Uterus (tissue), 4 donors: Measurements from ENCODE around the gene PRCP. TPM values are rescaled to one million over a fixed set of nuclear protein-coding genes. Genes with fewer than 3 reads are reported as not detected.

ENCODE experiments used
- DNase-seq, 2 donors: peaks; one replicate each; pipeline ENCODE4 v3.0.0-alpha.2; 2019 to 2020
- H3K27ac ChIP-seq, 2 donors: fragments of 200-600 bp; sonication (generic); 1 replicate in 1 of 2; 2 replicates in 1 of 2; pipeline ENCODE4 v1.5.1; 2016 to 2018
- H3K27me3 ChIP-seq, 2 donors: fragments of 200-600 bp; sonication (generic); one replicate each; pipeline ENCODE4 v1.5.1; 2018 to 2019; ENCODE audit warnings: control low read depth in 1 of 2
- H3K36me3 ChIP-seq, 2 donors: fragments of 200-600 bp; sonication (generic); one replicate each; pipeline ENCODE4 v1.5.1; 2019; ENCODE audit warnings: control low read depth in 1 of 2
- H3K4me1 ChIP-seq, 2 donors: fragments of 200-600 bp; sonication (generic); one replicate each; pipeline ENCODE4 v1.5.1; 2018 to 2019; ENCODE audit warnings: control low read depth in 1 of 2
- H3K4me3 ChIP-seq, 2 donors: fragments of 200-600 bp; sonication (generic); 1 replicate in 1 of 2; 2 replicates in 1 of 2; pipeline ENCODE4 v1.5.1; 2018 to 2019; ENCODE audit warnings: mild to moderate bottlenecking in 1 of 2
- H3K9me3 ChIP-seq, 2 donors: fragments of 200-600 bp; sonication (generic); one replicate each; pipeline ENCODE4 v1.5.1; 2019; ENCODE audit warnings: control low read depth in 1 of 2
- POLR2A ChIP-seq, 2 donors: fragments of 450-650 bp; IDR thresholded peaks; one replicate each; pipeline ENCODE4 v1.6.1; 2016; ENCODE audit warnings: antibody characterized with exemption in 2 of 2, mild to moderate bottlenecking in 1 of 2, moderate library complexity in 1 of 2
- intact Hi-C: fragments of 100-400 bp; cut with DNase I; formaldehyde crosslinking; loops from one replicate; pipeline ENCODE4 v1.15.1; 2023; ENCODE audit warnings: low total_unique reads
- total RNA-seq, 4 donors: library from RNA; depleted of rRNA in 3 of 4; stranded (reverse); fragments of >200 nt in 3 of 4; gene quantifications; one replicate each; pipeline versions ENCODE4 v1.1.0 to v1.2.4, GENCODE V29; 2014 to 2023
- TF ChIP-seq, protein P1 (sequence below), 4 experiments: fragments of 200-600 bp in 2 of 4; fragments of 450-650 bp in 2 of 4; sonication (generic) in 2 of 4; IDR thresholded peaks; one replicate each; pipeline ENCODE4 v1.5.1; 2016 to 2019; ENCODE audit warnings: antibody characterized with exemption in 4 of 4, mild to moderate bottlenecking in 2 of 4, moderate library complexity in 1 of 4
- donor health status: DM: yes; HTN: yes; CAD: no.

The PRCP gene
- total RNA-seq, 4 donors from 2014 or later = 59.9 to 206 (median 92.3) TPM

DNA sequence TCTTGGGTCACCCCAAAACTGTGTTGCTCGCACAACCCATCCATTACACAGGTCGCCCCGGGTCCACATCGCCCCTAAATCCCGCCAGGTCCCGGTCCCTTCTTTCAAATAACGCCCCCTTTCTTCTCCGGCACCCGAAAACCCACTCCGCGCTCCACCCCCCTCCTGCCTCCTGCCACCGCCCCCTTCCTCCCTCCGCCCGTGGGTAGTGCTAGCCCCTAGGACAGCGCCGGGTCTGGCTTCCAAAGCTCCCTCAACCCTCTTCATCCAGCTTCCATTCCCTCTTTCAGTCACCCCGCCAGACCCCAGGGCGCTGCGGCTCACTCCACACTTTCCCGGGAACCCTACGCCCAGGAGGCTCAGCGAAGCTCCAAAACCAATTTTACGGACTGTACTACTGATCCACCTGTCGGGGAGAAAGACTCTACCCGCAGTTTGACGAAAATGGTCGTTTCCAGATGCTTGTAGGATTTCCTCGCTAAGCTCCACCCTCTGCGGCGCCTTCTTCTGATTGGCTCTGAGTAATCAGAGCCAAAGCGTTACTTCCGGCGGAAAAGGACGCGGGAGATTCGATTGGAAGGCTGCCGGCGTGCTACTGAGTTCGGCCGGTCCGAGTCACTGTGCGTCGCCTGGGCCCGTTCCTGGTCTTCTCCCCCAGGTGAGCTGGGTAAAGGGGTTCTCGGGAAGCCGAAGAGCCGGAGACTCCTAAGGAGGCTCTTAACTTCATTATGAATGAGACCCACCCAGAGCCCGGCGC is 1.1 kb upstream of the PRCP start, which contains the start of gene DDIAS:
Gene DDIAS (plus strand): TSS at position 572 of the 757 bp plus-strand sequence. CDS start 13,003 bp downstream, outside the sequence.
- no peaks in the 10 kb centered on the region for H3K9me3 ChIP-seq
- TF ChIP-seq POLR2A (IDR thresholded peaks at IDR 0.05) = peak; percentile 70 to 88
- TF ChIP-seq, protein P1, sequence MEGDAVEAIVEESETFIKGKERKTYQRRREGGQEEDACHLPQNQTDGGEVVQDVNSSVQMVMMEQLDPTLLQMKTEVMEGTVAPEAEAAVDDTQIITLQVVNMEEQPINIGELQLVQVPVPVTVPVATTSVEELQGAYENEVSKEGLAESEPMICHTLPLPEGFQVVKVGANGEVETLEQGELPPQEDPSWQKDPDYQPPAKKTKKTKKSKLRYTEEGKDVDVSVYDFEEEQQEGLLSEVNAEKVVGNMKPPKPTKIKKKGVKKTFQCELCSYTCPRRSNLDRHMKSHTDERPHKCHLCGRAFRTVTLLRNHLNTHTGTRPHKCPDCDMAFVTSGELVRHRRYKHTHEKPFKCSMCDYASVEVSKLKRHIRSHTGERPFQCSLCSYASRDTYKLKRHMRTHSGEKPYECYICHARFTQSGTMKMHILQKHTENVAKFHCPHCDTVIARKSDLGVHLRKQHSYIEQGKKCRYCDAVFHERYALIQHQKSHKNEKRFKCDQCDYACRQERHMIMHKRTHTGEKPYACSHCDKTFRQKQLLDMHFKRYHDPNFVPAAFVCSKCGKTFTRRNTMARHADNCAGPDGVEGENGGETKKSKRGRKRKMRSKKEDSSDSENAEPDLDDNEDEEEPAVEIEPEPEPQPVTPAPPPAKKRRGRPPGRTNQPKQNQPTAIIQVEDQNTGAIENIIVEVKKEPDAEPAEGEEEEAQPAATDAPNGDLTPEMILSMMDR (IDR thresholded peaks at IDR 0.05) = peak in 1 of 4 experiments; percentile 10
- H3K36me3 ChIP-seq = no peaks in the 10 kb centered on the region
- peaks cover 0 to 3% of the 10 kb centered on the region in 2 donors for H3K4me1 ChIP-seq
- intact Hi-C loops = loop anchor here (10.0 kb wide), 1 partner anchor 293 kb away; the partner anchor contains the start of gene ANKRD42
- no peaks in the 10 kb centered on the region for H3K27me3 ChIP-seq
- peak within 1 kb of the TSS; percentile 67 to 75 for H3K4me3 ChIP-seq
- DNase-seq = peak; percentile 94 to 97
- H3K27ac ChIP-seq = peak within 1 kb of the TSS; percentile 95 to 96

DNA sequence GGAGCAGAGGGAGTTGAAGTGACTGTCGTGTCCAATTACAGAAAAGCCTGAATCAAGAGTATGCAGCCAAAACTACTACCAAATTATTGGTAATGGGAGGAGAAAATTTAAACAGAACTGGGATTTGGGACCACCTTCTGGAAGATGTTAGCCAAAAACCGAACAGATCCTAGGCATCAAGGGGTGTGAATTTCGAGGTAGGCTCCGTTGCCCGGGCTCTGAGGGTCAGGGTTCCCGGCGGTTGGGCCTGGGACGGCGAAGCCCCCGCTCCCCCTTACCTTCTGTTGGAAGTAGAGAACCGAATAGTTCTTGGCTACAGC is 313 bp downstream of the PRCP start:
- no peak for DNase-seq
- no peaks in the 10 kb centered on the region for H3K9me3 ChIP-seq
- no peaks in the 10 kb centered on the region for H3K36me3 ChIP-seq
- peak overlapping the region; percentile 67 to 75 for H3K4me3 ChIP-seq
- H3K27me3 ChIP-seq = no peaks in the 10 kb centered on the region
- peaks cover 0 to 3% of the 10 kb centered on the region in 2 donors for H3K4me1 ChIP-seq
- peak overlapping the region; percentile 95 to 96 for H3K27ac ChIP-seq
- intact Hi-C loops = loop anchor here (10.0 kb wide), 1 partner anchor 295 kb away; the partner anchor contains the start of gene ANKRD42
- TF ChIP-seq, protein P1 (IDR thresholded peaks at IDR 0.05) = no peak
- TF ChIP-seq POLR2A (IDR thresholded peaks at IDR 0.05) = no peak

DNA sequence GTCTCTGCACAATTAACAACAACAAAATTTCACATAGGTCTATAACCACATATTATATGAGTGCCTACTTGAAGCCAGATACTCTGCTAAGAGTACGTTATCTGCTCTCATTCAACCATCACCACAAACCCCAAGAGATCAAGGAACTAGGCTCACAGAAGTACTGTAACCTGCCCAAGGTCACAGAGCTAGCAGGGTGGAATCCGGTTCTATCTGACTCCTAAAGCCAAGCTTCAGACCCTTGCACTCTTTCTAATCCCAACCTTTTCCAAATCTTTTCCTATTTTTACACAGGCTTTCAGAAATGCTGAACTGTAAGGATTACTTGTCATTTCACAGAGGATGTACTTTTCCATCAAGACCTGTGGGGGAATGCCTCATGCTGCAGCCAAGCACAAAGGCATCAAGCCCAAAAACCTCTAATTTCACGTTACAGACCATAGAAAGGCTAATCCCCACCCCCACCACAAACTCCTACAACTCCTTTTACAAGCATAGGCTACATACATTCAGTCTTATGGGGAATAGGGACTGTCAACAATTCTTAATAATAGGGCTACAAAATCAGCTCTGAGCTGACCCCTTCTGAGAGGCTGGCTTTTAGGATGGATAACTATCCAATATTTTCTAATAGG is 927 bp downstream of the PRCP start:
- TF ChIP-seq, protein P1 (IDR thresholded peaks at IDR 0.05) = no peak
- no peak for TF ChIP-seq POLR2A (IDR thresholded peaks at IDR 0.05)
- DNase-seq = no peak
- intact Hi-C loops = no loop called here
- Histone ChIP-seq H3K27ac (peak overlapping the region; percentile 95 to 96), H3K36me3 (no peaks in the 10 kb centered on the region), H3K27me3 (no peaks in the 10 kb centered on the region), H3K4me1 (peaks cover 3% of the 10 kb centered on the region in 2 donors), H3K4me3 (peak overlapping the region; percentile 67 to 75), H3K9me3 (no peaks in the 10 kb centered on the region)

DNA sequence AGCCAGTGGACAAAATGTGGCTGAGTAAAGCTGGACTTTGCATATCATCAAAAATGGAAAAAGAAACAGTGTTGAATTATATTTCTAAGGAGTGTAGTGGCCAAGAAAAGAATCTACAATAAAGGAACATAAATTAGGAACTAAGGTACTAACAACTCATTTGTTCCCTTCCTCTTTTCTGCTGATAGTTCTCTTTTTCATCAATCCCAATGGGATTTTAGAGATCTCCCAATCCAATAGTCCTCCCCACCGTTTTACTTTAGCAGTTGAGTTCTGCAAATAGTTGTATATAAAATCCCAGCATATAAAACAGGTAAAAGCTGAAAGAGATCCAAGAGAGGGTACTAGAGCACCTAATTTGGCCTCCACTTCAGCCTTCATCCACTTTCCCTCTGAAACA is 2.0 kb downstream of the PRCP start:
- Histone ChIP-seq H3K36me3 (no peaks in the 10 kb centered on the region), H3K4me1 (peaks cover 3% of the 10 kb centered on the region in 2 donors), H3K27me3 (no peaks in the 10 kb centered on the region), H3K9me3 (no peaks in the 10 kb centered on the region), H3K4me3 (no peak overlapping the region), H3K27ac (no peak overlapping the region)
- intact Hi-C loops = no loop called here
- TF ChIP-seq, protein P1 (IDR thresholded peaks at IDR 0.05) = no peak
- TF ChIP-seq POLR2A (IDR thresholded peaks at IDR 0.05) = no peak
- no peak for DNase-seq

DNA sequence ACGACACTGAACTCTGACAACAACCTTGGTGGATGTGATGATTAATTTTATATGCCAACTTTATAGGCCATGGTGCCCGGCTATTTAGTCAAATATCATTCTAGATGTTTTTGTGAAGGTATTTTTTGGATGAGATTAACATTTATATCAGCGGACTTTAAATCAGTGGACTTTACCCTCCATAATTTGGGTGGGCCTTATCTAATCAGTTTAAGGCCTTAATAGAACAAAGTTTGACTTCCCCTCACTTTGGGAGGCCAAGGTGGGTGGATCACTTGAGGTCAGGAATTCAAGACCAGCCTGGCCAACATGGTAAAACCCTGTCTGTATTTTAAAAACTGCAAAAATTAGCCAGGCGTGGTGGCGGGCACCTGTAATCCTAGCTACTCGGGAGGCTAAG is 4.0 kb downstream of the PRCP start:
- H3K36me3 ChIP-seq = no peaks in the 10 kb centered on the region
- peaks cover 3% of the 10 kb centered on the region in 2 donors for H3K4me1 ChIP-seq
- H3K27me3 ChIP-seq = no peaks in the 10 kb centered on the region
- intact Hi-C loops = no loop called here
- DNase-seq = no peak
- no peak overlapping the region for H3K4me3 ChIP-seq
- H3K9me3 ChIP-seq = no peaks in the 10 kb centered on the region
- no peak overlapping the region for H3K27ac ChIP-seq
- TF ChIP-seq POLR2A (IDR thresholded peaks at IDR 0.05) = no peak
- TF ChIP-seq, protein P1 (IDR thresholded peaks at IDR 0.05) = no peak
